Measurements from ENCODE around the gene CIZ1.
"Not testable (repeated sequence)": the region's sequence is repeated elsewhere in the genome, so short reads cannot be mapped to it uniquely, and the experiment has no call there.

The CIZ1 gene

GRCh38 chr9:128139621-128140020, 51.8 kb downstream of the CIZ1 start:
- DNase-seq (ENCODE audit: insufficient read length, low spot score) (no peak), FAIRE-seq (no peak)
- no peak for TF ChIP-seq CTCF (IDR thresholded peaks at IDR 0.05; ENCODE audit: insufficient read depth, missing control alignments)

GRCh38 chr9:128138001-128138400, 53.4 kb downstream of the CIZ1 start:
- FAIRE-seq (no peak), DNase-seq (ENCODE audit: insufficient read length, low spot score) (no peak)
- no peak for TF ChIP-seq CTCF (IDR thresholded peaks at IDR 0.05; ENCODE audit: insufficient read depth, missing control alignments)

- no peak for TF ChIP-seq CTCF (IDR thresholded peaks at IDR 0.05; ENCODE audit: insufficient read depth, missing control alignments)
- DNase-seq (ENCODE audit: insufficient read length, low spot score): no peak
- FAIRE-seq: no peak
These were observed 54.3 kb downstream of the CIZ1 start for GRCh38 chr9:128136816-128137793.

- not testable (repeated sequence) for FAIRE-seq; DNase-seq (ENCODE audit: insufficient read length, low spot score)
These were observed 55.8 kb downstream of the CIZ1 start for GRCh38 chr9:128135561-128135960.

GRCh38 chr9:128132139-128132538, 59.2 kb downstream of the CIZ1 start:
- not testable (repeated sequence) for FAIRE-seq; DNase-seq (ENCODE audit: insufficient read length, low spot score)

GRCh38 chr9:128131346-128131745, 60.0 kb downstream of the CIZ1 start:
- FAIRE-seq; DNase-seq (ENCODE audit: insufficient read length, low spot score): not testable (repeated sequence)

- not testable (repeated sequence) for FAIRE-seq; DNase-seq (ENCODE audit: insufficient read length, low spot score)
These were observed 60.7 kb downstream of the CIZ1 start for GRCh38 chr9:128130651-128131050.

GRCh38 chr9:128129976-128130590, 61.3 kb downstream of the CIZ1 start:
- FAIRE-seq; DNase-seq (ENCODE audit: insufficient read length, low spot score): not testable (repeated sequence)

GRCh38 chr9:128128836-128129590, 62.4 kb downstream of the CIZ1 start:
- no peak for TF ChIP-seq CTCF (IDR thresholded peaks at IDR 0.05; ENCODE audit: insufficient read depth, missing control alignments)
- DNase-seq (ENCODE audit: insufficient read length, low spot score): no peak
- FAIRE-seq: no peak

Data from D721Med (cell line).